Kidney (tissue), 14 donors: ENCODE data around the gene CITED4. TPM values are rescaled to one million over a fixed set of nuclear protein-coding genes. Genes with fewer than 3 reads are reported as not detected.

Experiments
- DNase-seq, 5 donors: peaks; one replicate each; pipeline ENCODE4 v3.0.0-alpha.2; 2013 to 2020
- FAIRE-seq: peaks from 2 replicates; lab custom pipeline; 2012; peaks lifted over from hg19 to GRCh38; lab: Jason Lieb, UNC
- H3K27ac ChIP-seq, 2 donors: one replicate each; pipeline ENCODE4 v1.7.0; 2013; ENCODE audit warnings: low read depth in 2 of 2, low read length in 2 of 2, inconsistent platforms in 1 of 2
- H3K27me3 ChIP-seq: one replicate; pipeline ENCODE4 v1.7.1; 2013; ENCODE audit warnings: low read length, inconsistent platforms; ENCODE audit not compliant: control insufficient read depth, insufficient read depth
- H3K36me3 ChIP-seq, 3 donors: one replicate each; pipeline versions ENCODE4 v1.7.0 to v1.7.1; 2013; ENCODE audit warnings: low read length in 3 of 3, control low read depth in 1 of 3, inconsistent platforms in 1 of 3; ENCODE audit not compliant: insufficient read depth in 3 of 3, control insufficient read depth in 2 of 3
- H3K4me1 ChIP-seq, 3 donors: one replicate each; pipeline versions ENCODE4 v1.7.0 to v1.7.1; 2013; ENCODE audit warnings: low read length in 3 of 3, inconsistent platforms in 1 of 3, low read depth in 1 of 3; ENCODE audit not compliant: control insufficient read depth in 2 of 3, insufficient read depth in 2 of 3
- H3K4me3 ChIP-seq, 3 donors: one replicate each; pipeline versions ENCODE4 v1.7.0 to v1.8.1; 2013; ENCODE audit warnings: low read length in 3 of 3, control low read depth in 1 of 3, inconsistent platforms in 1 of 3
- H3K9ac ChIP-seq, 3 donors: one replicate each; pipeline versions ENCODE4 v1.7.0 to v1.7.1; 2013; ENCODE audit warnings: low read length in 3 of 3, control low read depth in 1 of 3, inconsistent platforms in 1 of 3
- H3K9me3 ChIP-seq, 3 donors: one replicate each; pipeline versions ENCODE4 v1.7.0 to v1.7.1; 2013; ENCODE audit warnings: low read length in 3 of 3, control low read depth in 1 of 3, inconsistent platforms in 1 of 3; ENCODE audit not compliant: control insufficient read depth in 2 of 3, insufficient read depth in 1 of 3
- CTCF ChIP-seq: IDR thresholded peaks from 3 replicates; pipeline ENCODE4 v1.5.1; 2012; ENCODE audit warnings: mild to moderate bottlenecking, moderate library complexity, borderline replicate concordance; ENCODE audit not compliant: insufficient read depth; ENCODE audit errors: extremely low read depth
- intact Hi-C: fragments of 100-400 bp; cut with DNase I; formaldehyde crosslinking; loops from one replicate; pipeline ENCODE4 v1.11.1; 2022
- polyA plus RNA-seq: library from polyadenylated mRNA; stranded (reverse); fragments of 350-450 nt; fragmentation: Illumina TruSeq; extraction: RNeasy Lipid Tissue Mini Kit (QIAGEN cat#74804); gene quantifications from one replicate; pipeline ENCODE4 v1.2.3, GENCODE V29; 2014; ENCODE audit warnings: low read depth, low replicate concordance; ENCODE audit not compliant: insufficient read depth
- total RNA-seq: library from RNA; stranded (reverse); fragmentation: NEBNext Ultra II Directional; extraction: Animal tissue kit (Norgen Biotek cat#: 25700); gene quantifications from one replicate; pipeline ENCODE4 v1.2.1, GENCODE V29; 2021
- donor health status: control.
- donor health status: control.
- donor health status: control.
- donor health status: control.
- donor health status: control.
- donor health status: DM: yes; HTN: yes; CAD: no.
- donor health status: Normal renal cell carcinoma (clear cell type).

CITED4 gene
- total and polyA plus RNA-seq, 2 donors from 2014 or later = 21.7 to 78.6 TPM

DNA sequence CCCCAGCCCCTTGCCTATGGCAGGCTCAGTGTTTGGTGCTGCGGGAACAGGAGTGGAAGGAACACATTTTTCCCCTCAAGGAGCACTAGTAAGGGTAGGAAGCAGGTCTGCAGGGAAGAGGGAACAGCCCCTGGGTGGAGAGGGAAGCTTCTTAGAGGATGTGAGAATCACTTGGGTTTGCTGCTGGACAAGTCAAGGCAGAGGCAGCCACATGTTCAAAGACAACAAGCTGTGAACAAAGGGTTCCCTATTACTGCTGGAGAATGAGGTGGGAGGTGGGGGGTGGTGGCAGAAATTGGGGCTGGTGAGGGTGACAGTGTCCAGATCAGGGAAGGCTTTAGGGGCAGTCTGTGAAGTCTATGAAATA is 24.8 kb upstream of the CITED4 start:
- H3K4me3 ChIP-seq = no peak overlapping the region
- no peaks in the 10 kb centered on the region for H3K36me3 ChIP-seq
- no peaks in the 10 kb centered on the region for H3K9me3 ChIP-seq
- DNase-seq (no peak), FAIRE-seq (no peak)
- no peak for TF ChIP-seq CTCF
- peaks cover 8% of the 10 kb centered on the region for H3K27me3 ChIP-seq
- H3K4me1 ChIP-seq = no peaks in the 10 kb centered on the region
- no peak overlapping the region for H3K9ac ChIP-seq
- H3K27ac ChIP-seq = no peak overlapping the region
- intact Hi-C loops = no loop called here

GRCh38 chr1:40886318-40887011 is 24.3 kb upstream of the CITED4 start:
- Histone ChIP-seq H3K36me3 (no peaks in the 10 kb centered on the region), H3K27ac (no peak overlapping the region), H3K4me1 (no peaks in the 10 kb centered on the region), H3K9ac (no peak overlapping the region), H3K27me3 (peaks cover 8% of the 10 kb centered on the region), H3K4me3 (no peak overlapping the region), H3K9me3 (no peaks in the 10 kb centered on the region)
- DNase-seq = no peak
- intact Hi-C loops = no loop called here
- TF ChIP-seq CTCF = no peak
- no peak for FAIRE-seq

DNA sequence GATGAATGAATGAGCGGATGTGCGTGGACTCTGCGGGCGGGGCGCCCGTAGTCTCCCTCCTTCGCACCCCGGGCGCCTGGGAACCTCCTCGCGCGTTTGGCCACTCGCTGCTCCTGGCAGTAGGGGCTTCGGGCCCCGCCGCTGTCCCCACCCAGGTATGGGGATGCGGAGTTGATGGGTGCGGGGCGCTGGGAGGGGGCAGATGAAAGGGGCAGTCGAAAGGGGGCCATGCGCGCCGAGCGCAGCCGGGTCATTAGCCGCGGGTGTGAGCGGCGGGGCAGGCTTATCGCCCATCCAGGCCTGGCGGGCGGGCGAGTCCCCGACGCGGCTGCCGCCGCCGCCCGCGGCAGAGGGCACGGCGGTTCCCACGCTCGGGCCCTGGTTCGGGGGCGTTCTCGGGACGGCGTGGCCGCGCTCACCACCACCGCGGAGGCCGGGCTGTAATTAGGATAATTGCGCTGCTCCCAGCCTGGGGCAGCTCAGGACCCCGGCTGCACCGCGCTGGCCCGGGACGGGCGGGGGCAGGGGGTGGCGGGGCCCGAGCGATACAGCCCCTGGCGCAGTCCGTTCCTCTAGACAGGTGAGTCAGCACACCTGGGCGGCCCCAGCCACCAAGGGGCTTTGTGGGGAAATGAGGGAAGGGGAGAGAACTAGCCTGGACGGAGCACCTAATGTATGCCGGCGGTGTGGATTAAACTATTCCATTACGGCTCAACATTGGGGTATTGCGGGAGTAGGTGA is 22.1 kb upstream of the CITED4 start:
- FAIRE-seq (no peak), DNase-seq (peak in 1 of 5 donors; percentile 67)
- no peak overlapping the region for H3K9ac ChIP-seq

More for the DNA sequence above, 22.1 kb upstream of the CITED4 start:
- H3K9me3 ChIP-seq = no peaks in the 10 kb centered on the region
- no peak overlapping the region for H3K4me3 ChIP-seq
- no peaks in the 10 kb centered on the region for H3K36me3 ChIP-seq
- intact Hi-C loops = no loop called here
- TF ChIP-seq CTCF = no peak
- H3K4me1 ChIP-seq = no peaks in the 10 kb centered on the region
- H3K27ac ChIP-seq = no peak overlapping the region
- H3K27me3 ChIP-seq = peaks cover 8% of the 10 kb centered on the region
